ENCODE data around the gene TMEM11.

Gene TMEM11

GRCh38 chr17:21214015-21214776 is at the start of gene TMEM11:
Gene TMEM11, minus strand, starts transcription at chr17:21214161. Its CDS starts 9 bp downstream, at chr17:21214152.
- peak; percentile 79 for DNase-seq (ENCODE audit: low read depth)
- peak within 1 kb of the TSS; percentile 98 for H3K4me3 ChIP-seq (ENCODE audit: control insufficient read depth, low read depth, low read length)
- no peak for TF ChIP-seq CTCF (IDR thresholded peaks at IDR 0.05; ENCODE audit: control insufficient read depth, insufficient read depth, low read depth, low read length, missing control alignments)

GRCh38 chr17:21263376-21263775 is 49.4 kb upstream of the TMEM11 start:
- H3K4me3 ChIP-seq (ENCODE audit: control insufficient read depth, low read depth, low read length), result no peak overlapping the region
- no peak for TF ChIP-seq CTCF (IDR thresholded peaks at IDR 0.05; ENCODE audit: control insufficient read depth, insufficient read depth, low read depth, low read length, missing control alignments)
- peak; percentile 78 for DNase-seq (ENCODE audit: low read depth)

GRCh38 chr17:21262259-21262993 is 48.5 kb upstream of the TMEM11 start:
- no peak for TF ChIP-seq CTCF (IDR thresholded peaks at IDR 0.05; ENCODE audit: control insufficient read depth, insufficient read depth, low read depth, low read length, missing control alignments)
- no peak overlapping the region for H3K4me3 ChIP-seq (ENCODE audit: control insufficient read depth, low read depth, low read length)
- DNase-seq (ENCODE audit: low read depth), result no peak

GRCh38 chr17:21258593-21258992 is 44.6 kb upstream of the TMEM11 start:
- no peak for DNase-seq (ENCODE audit: low read depth)
- H3K4me3 ChIP-seq (ENCODE audit: control insufficient read depth, low read depth, low read length), result no peak overlapping the region
- TF ChIP-seq CTCF (IDR thresholded peaks at IDR 0.05; ENCODE audit: control insufficient read depth, insufficient read depth, low read depth, low read length, missing control alignments), result no peak

- no peak for DNase-seq (ENCODE audit: low read depth)
- TF ChIP-seq CTCF (IDR thresholded peaks at IDR 0.05; ENCODE audit: control insufficient read depth, insufficient read depth, low read depth, low read length, missing control alignments), result no peak
- peak overlapping the region; percentile 61 for H3K4me3 ChIP-seq (ENCODE audit: control insufficient read depth, low read depth, low read length)
Measured at GRCh38 chr17:21253646-21254441, 39.9 kb upstream of the TMEM11 start.
